Subcutaneous abdominal adipose tissue (tissue), 5 donors: Measurements from ENCODE around the gene SUPT3H.
"Not testable (repeated sequence)": the region's sequence is repeated elsewhere in the genome, so short reads cannot be mapped to it uniquely, and the experiment has no call there.

Experiments
- H3K27ac ChIP-seq: one replicate; pipeline ENCODE4 v1.7.0; 2013; ENCODE audit warnings: low read depth, mild to moderate bottlenecking, inconsistent platforms, low read length, moderate library complexity
- H3K27me3 ChIP-seq, 5 donors: one replicate each; pipeline ENCODE4 v1.7.0; 2013; ENCODE audit warnings: low read length in 5 of 5, inconsistent platforms in 1 of 5; ENCODE audit not compliant: control insufficient read depth in 5 of 5, insufficient read depth in 4 of 5
- H3K36me3 ChIP-seq, 5 donors: one replicate each; pipeline ENCODE4 v1.7.0; 2013; ENCODE audit warnings: low read length in 5 of 5; ENCODE audit not compliant: control insufficient read depth in 5 of 5, insufficient read depth in 5 of 5
- H3K4me1 ChIP-seq, 5 donors: one replicate each; pipeline ENCODE4 v1.7.0; 2013; ENCODE audit warnings: low read length in 5 of 5, mild to moderate bottlenecking in 3 of 5, moderate library complexity in 1 of 5; ENCODE audit not compliant: control insufficient read depth in 5 of 5, insufficient read depth in 5 of 5
- H3K4me3 ChIP-seq, 5 donors: one replicate each; pipeline ENCODE4 v1.7.0; 2013; ENCODE audit warnings: low read length in 5 of 5, low read depth in 1 of 5
- H3K9ac ChIP-seq, 5 donors: one replicate each; pipeline ENCODE4 v1.7.0; 2013; ENCODE audit warnings: low read length in 5 of 5, mild to moderate bottlenecking in 4 of 5, moderate library complexity in 3 of 5
- H3K9me3 ChIP-seq, 5 donors: one replicate each; pipeline ENCODE4 v1.7.0; 2013; ENCODE audit warnings: low read length in 5 of 5; ENCODE audit not compliant: control insufficient read depth in 5 of 5
- donor health status: healthy.
- donor health status: healthy.
- donor health status: healthy.
- donor health status: healthy.
- donor health status: healthy.

Gene SUPT3H

DNA sequence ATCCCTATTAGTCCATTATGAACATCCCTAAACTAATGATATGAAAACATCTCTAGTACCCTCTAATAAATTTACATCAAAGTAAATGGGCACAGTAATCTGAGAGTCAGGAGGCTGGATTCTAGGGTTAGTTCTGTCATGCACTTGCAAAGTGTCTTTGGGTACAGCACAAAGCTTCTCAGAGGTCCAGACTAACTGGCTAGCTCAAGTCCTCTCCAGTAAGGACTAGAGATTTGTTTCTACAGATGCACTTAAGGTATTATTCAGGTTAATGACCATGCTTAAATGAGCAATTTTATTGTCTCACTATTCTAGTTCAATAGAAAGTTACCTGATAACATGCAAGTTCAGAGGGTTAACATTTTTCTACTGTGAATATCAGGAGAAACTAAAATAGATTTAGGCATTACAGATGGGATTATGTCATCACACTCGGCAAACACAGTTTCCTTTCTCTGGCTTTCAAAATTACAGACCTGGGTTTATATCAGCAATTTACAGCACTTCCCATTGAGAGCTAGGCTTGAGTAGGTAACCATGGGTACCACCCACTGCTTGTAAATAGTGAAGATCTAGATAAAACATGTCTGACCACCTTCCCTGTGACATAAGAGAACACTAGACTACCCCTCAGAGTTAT, 452.5 kb downstream of the SUPT3H start:
- Histone ChIP-seq H3K9me3 (no peaks in the 10 kb centered on the region), H3K4me3 (no peak overlapping the region), H3K4me1 (no peaks in the 10 kb centered on the region), H3K27ac (no peak overlapping the region), H3K9ac (no peak overlapping the region), H3K27me3 (no peaks in the 10 kb centered on the region), H3K36me3 (no peaks in the 10 kb centered on the region)

DNA sequence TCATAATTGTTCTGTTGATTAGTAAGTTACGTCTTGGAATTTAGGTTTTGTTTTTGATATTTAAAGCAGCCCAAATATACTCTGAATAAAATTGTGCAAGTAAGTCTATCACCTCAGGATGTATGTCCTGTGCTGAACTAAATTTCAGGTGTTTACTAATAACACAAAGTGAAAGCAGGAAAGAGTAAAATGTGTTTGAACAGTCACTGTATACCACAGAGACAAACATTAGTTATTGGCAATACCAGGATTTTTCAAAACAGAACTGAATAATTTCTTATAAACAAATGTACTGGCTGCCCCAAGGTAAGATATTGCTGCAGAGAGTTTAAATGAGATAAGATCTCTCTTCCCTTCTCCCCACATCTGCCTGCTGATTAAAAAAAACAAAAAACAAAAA, 454.3 kb downstream of the SUPT3H start:
- H3K27me3 ChIP-seq = no peaks in the 10 kb centered on the region
- no peaks in the 10 kb centered on the region for H3K4me1 ChIP-seq
- no peak overlapping the region for H3K9ac ChIP-seq
- no peak overlapping the region for H3K27ac ChIP-seq
- H3K36me3 ChIP-seq = no peaks in the 10 kb centered on the region
- H3K4me3 ChIP-seq = no peak overlapping the region
- H3K9me3 ChIP-seq = no peaks in the 10 kb centered on the region

DNA sequence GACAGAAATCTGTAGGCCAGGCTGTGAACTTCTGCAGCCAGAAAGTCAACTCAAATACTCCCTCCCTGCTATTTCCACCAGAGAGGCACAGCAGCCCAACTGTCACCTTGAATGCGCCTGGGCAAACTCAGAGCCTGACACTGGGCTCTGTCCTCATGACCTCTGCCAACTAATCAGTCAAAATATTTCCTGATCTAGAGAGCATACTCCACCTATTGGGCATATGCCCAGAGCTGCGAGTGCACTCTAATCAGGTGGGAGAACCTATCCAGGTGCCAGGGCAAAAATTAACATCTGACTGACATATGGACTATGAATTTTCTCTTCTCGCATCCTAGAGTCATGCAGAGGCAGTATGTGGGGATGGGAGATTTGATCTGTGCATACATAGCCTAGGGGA, 455.9 kb downstream of the SUPT3H start:
- Histone ChIP-seq H3K27ac (no peak overlapping the region), H3K9ac (no peak overlapping the region), H3K27me3 (no peaks in the 10 kb centered on the region), H3K4me1 (no peaks in the 10 kb centered on the region), H3K36me3 (no peaks in the 10 kb centered on the region), H3K9me3 (no peaks in the 10 kb centered on the region), H3K4me3 (no peak overlapping the region)

DNA sequence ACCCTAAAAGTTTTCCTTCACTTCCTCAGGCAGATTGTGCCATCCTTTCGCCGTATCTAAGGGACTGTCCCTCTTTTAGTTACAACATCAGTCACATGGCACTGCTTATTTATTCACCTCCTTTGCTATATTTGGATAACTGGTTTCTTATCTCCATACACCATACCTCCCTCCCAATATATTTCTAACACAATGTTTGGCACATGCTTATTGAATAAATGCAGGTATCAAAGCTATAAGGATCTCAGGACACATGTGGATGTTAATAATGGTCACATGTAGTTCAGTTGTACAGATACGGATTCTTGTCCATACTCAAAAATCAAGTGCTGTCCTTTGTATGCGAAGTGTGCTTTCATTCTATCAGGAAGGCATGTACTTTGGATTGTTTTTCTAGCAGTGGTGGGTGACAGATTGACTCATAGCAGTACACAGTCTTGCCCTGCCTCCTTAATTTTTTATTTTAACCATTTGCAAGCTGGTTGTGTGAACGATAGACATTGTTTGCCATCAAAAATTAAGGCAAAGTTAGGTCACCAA, 456.7 kb downstream of the SUPT3H start:
- H3K9ac ChIP-seq = no peak overlapping the region
- H3K27ac ChIP-seq = no peak overlapping the region
- H3K4me1 ChIP-seq = no peaks in the 10 kb centered on the region
- H3K4me3 ChIP-seq = no peak overlapping the region
- no peaks in the 10 kb centered on the region for H3K36me3 ChIP-seq
- H3K27me3 ChIP-seq = no peaks in the 10 kb centered on the region
- H3K9me3 ChIP-seq = no peaks in the 10 kb centered on the region

DNA sequence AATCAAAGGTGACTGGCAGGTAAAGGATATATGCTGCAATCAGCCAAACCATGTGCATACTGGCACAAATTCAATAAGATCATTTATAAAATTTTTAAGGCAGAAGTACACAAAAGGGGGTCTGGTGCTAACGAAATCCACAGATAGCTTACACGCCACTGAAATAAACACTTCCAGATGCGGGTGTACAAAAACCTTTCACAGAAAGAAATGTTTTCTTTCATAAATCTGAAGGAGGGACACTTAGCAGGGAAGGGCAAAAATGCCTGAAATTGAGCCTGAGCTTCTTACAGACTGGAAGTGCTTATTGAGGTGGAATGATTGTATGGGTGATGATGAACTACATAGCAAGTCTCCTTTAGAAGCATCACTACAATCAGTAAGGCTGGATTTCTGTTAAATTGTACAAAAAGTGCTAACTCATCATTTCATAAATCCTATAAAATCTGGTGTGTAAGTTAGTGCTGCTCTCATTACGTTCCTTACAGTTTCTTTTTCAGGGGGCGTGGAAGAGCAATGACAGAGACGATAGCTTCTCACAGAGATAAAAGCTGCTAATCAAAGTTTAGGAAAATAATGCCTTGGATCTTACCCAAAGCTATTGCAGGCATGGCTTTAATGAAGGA, 458.9 kb downstream of the SUPT3H start:
- Histone ChIP-seq H3K27me3 (no peaks in the 10 kb centered on the region), H3K36me3 (peaks cover 0 to 7% (median 0%) of the 10 kb centered on the region in 5 donors), H3K4me3 (no peak overlapping the region), H3K27ac (no peak overlapping the region), H3K4me1 (no peaks in the 10 kb centered on the region), H3K9me3 (no peaks in the 10 kb centered on the region), H3K9ac (no peak overlapping the region)

DNA sequence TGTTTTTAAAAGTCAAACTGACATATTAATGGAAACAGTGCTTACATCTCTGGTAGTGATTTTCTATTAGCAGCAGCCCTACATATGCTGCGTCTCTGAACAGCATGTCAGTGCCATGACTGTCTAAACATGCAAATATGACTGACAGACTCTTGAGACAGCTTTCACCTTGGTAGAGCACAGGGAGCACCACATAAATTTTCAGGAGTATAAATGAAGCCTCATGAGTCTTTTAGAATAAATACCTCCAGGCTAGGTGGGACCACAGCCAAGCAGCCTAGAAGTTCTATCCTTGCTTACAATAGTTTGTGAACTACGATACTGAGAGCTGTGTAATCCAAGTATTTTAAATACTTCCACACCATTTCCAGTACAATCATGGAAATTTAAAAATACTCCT, 460.3 kb downstream of the SUPT3H start:
- Histone ChIP-seq H3K27ac (no peak overlapping the region), H3K4me3 (no peak overlapping the region), H3K27me3 (no peaks in the 10 kb centered on the region), H3K36me3 (peaks cover 0 to 7% (median 0%) of the 10 kb centered on the region in 5 donors), H3K9me3 (no peaks in the 10 kb centered on the region), H3K4me1 (no peaks in the 10 kb centered on the region), H3K9ac (no peak overlapping the region)

DNA sequence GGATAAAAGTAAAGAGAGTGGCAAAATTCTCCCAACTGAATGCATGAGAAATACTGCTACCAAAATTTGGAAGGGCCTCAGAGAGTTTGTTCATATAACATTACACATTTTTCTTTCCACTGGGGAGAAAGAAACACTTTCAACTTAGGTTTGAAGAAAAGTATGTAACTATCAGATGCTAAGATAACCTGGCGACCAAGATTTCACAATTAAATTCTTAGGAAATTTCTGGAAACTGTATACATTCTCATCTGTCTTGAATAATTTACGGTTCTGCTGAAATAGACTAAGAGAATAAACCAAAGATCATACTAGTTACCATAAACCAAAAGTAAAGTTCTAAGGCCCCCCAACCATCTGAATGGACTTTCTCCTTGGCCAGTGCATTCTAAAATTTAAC, 462.6 kb downstream of the SUPT3H start:
- H3K9ac ChIP-seq = no peak overlapping the region
- H3K4me3 ChIP-seq = no peak overlapping the region
- H3K9me3 ChIP-seq = no peaks in the 10 kb centered on the region
- H3K27me3 ChIP-seq = no peaks in the 10 kb centered on the region
- H3K27ac ChIP-seq = no peak overlapping the region
- no peaks in the 10 kb centered on the region for H3K4me1 ChIP-seq
- peaks cover 0 to 9% (median 0%) of the 10 kb centered on the region in 5 donors for H3K36me3 ChIP-seq

DNA sequence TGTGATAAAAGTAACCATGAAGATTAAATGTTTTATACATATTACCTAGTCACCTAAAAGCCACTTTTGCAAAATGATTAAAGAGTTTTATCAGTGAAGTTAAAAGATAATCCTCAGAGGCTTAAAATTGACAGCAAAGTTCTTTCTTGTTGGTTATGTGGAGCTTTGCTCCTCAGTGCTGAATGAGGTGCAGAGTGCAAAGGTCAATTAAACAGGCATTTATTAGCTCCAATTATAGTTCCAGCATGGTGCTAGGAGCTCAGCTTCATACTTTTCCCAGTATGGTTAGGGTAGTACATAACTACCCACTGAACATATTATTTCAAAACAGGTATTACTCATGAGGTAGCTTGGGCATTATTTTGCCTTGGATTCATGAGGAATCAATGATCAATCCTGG, 463.6 kb downstream of the SUPT3H start:
- Histone ChIP-seq H3K4me3 (no peak overlapping the region), H3K9ac (no peak overlapping the region), H3K9me3 (no peaks in the 10 kb centered on the region), H3K36me3 (peaks cover 0 to 9% (median 0%) of the 10 kb centered on the region in 5 donors), H3K4me1 (no peaks in the 10 kb centered on the region), H3K27ac (no peak overlapping the region), H3K27me3 (no peaks in the 10 kb centered on the region)

DNA sequence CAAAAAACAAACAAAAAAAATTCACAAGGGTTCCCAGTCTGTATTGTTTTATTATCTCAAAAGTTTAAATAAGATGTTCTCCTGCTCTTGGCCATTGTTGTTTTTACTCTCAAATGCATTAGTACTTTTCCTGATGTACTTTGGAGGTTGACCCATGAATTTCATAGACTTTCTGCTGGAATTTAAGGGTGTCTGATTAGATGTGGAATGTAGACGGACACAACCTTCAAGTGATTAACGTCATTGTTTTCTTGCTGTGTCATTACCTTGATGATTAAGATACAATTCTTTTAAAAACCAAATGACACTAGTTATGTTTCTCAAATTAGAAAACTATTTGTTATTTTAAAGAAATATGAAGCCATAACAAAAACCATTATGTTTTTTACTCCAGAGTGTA, 471.0 kb downstream of the SUPT3H start:
- Histone ChIP-seq H3K4me1 (no peaks in the 10 kb centered on the region), H3K9ac (no peak overlapping the region), H3K9me3 (no peaks in the 10 kb centered on the region), H3K36me3 (peaks cover 0 to 3% (median 0%) of the 10 kb centered on the region in 5 donors), H3K27me3 (no peaks in the 10 kb centered on the region), H3K27ac (no peak overlapping the region), H3K4me3 (no peak overlapping the region)

DNA sequence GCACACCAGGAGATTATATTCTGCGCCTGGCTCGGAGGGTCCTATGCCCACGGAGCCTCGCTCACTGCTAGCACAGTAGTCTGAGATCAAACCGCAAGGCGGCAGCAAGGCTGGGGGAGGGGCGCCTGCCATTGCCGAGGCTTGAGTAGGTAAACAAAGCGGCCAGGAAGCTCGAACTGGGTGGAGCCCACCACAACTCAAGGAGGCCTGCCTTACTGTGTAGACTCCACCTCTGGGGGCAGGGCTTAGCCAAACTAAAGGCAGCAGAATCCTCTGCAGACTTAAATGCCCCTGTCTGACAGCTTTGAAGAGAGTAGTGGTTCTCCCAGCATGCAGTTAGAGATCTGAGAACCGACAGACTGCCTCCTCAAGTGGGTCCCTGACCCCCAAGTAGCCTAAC, 477.4 kb downstream of the SUPT3H start:
- H3K4me3 ChIP-seq, H3K27ac ChIP-seq, H3K27me3 ChIP-seq, H3K9me3 ChIP-seq, H3K4me1 ChIP-seq, H3K9ac ChIP-seq, H3K36me3 ChIP-seq: not testable (repeated sequence)
